ENCODE data around the gene BSND. TPM values are rescaled to one million over a fixed set of nuclear protein-coding genes. Genes with fewer than 3 reads are reported as not detected.

The BSND gene
- total RNA-seq, 4 donors from 2014 or later, result not detected

GRCh38 chr1:55059302-55060132 is 60.8 kb downstream of the BSND start:
- H3K27ac ChIP-seq, result no peak overlapping the region
- peaks cover 0 to 7% (median 0%) of the 10 kb centered on the region in 3 donors for H3K36me3 ChIP-seq
- TF ChIP-seq POLR2A (IDR thresholded peaks at IDR 0.05), result no peak
- TF ChIP-seq, protein P1, sequence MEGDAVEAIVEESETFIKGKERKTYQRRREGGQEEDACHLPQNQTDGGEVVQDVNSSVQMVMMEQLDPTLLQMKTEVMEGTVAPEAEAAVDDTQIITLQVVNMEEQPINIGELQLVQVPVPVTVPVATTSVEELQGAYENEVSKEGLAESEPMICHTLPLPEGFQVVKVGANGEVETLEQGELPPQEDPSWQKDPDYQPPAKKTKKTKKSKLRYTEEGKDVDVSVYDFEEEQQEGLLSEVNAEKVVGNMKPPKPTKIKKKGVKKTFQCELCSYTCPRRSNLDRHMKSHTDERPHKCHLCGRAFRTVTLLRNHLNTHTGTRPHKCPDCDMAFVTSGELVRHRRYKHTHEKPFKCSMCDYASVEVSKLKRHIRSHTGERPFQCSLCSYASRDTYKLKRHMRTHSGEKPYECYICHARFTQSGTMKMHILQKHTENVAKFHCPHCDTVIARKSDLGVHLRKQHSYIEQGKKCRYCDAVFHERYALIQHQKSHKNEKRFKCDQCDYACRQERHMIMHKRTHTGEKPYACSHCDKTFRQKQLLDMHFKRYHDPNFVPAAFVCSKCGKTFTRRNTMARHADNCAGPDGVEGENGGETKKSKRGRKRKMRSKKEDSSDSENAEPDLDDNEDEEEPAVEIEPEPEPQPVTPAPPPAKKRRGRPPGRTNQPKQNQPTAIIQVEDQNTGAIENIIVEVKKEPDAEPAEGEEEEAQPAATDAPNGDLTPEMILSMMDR (IDR thresholded peaks at IDR 0.05), result no peak
- H3K27me3 ChIP-seq, result no peaks in the 10 kb centered on the region
- DNase-seq, result no peak
- no peaks in the 10 kb centered on the region for H3K4me1 ChIP-seq
- no peaks in the 10 kb centered on the region for H3K9me3 ChIP-seq
- no peak overlapping the region for H3K4me3 ChIP-seq

GRCh38 chr1:55060133-55060999 is 61.6 kb downstream of the BSND start:
- no peak overlapping the region for H3K27ac ChIP-seq

GRCh38 chr1:55061000-55061705 is 62.4 kb downstream of the BSND start:
- DNase-seq, result no peak
- H3K4me3 ChIP-seq, result no peak overlapping the region
- no peak overlapping the region for H3K27ac ChIP-seq
- peaks cover 0 to 10% (median 0%) of the 10 kb centered on the region in 3 donors for H3K36me3 ChIP-seq
- H3K9me3 ChIP-seq, result no peaks in the 10 kb centered on the region
- H3K27me3 ChIP-seq, result no peaks in the 10 kb centered on the region
- no peak for TF ChIP-seq POLR2A (IDR thresholded peaks at IDR 0.05)
- TF ChIP-seq, protein P1 (IDR thresholded peaks at IDR 0.05), result no peak
- no peaks in the 10 kb centered on the region for H3K4me1 ChIP-seq

More at GRCh38 chr1:55060133-55060999, 61.6 kb downstream of the BSND start:
- Histone ChIP-seq H3K9me3 (no peaks in the 10 kb centered on the region), H3K4me3 (no peak overlapping the region), H3K4me1 (no peaks in the 10 kb centered on the region), H3K27me3 (no peaks in the 10 kb centered on the region), H3K36me3 (peaks cover 0 to 7% (median 0%) of the 10 kb centered on the region in 3 donors)
- TF ChIP-seq, protein P1 (IDR thresholded peaks at IDR 0.05), result no peak
- no peak for DNase-seq

Other genes starting within 250 kb of the BSND start
- 10 to 100 TPM in 1 of 4 donors, 1 to 10 TPM in 3; 1.7 to 10.0 (median 5.8) TPM for gene PARS2, start 234.4 kb upstream of the BSND start, total RNA-seq
- gene TTC22, start 197.6 kb upstream of the BSND start, total RNA-seq, result 100 to 1,000 TPM in 2 of 4 donors, 10 to 100 TPM in 2; 15.7 to 136 (median 102) TPM
- 100 to 1,000 TPM in 3 of 4 donors, 10 to 100 TPM in 1; 15.7 to 119 (median 110) TPM for gene DHCR24, start 111.7 kb upstream of the BSND start, total RNA-seq
- gene TMEM61, start 18.3 kb upstream of the BSND start, total RNA-seq, result 10 to 100 TPM in 2 of 4 donors, 1 to 10 TPM in 2; 6.6 to 13.9 (median 9.3) TPM
- 10 to 100 TPM in 2 of 4 donors, 1 to 10 TPM in 2; 3.5 to 18.4 (median 8.5) TPM for gene PCSK9, start 40.6 kb downstream of the BSND start, total RNA-seq
- gene USP24, start 216.4 kb downstream of the BSND start, total RNA-seq, result 100 to 1,000 TPM in 1 of 4 donors, 10 to 100 TPM in 3; 37.1 to 130 (median 47.0) TPM